Measurements from ENCODE around the gene UPK1A. TPM values are rescaled to one million over a fixed set of nuclear protein-coding genes. Genes with fewer than 3 reads are reported as not detected.
A peak's percentile ranks its signal among the peaks of the same experiment; 100 is the strongest.

Gene UPK1A
- total RNA-seq, 1 experiment from 2014 or later, result not detected

- no peaks in the 10 kb centered on the region for H3K36me3 Mint-ChIP-seq (ENCODE audit: insufficient read depth, unreplicated experiment)
- H3K4me3 Mint-ChIP-seq (ENCODE audit: unreplicated experiment), result peak overlapping the region; percentile 79
- POLR2A ChIA-PET, result interaction anchor here (1.0 to 2.3 kb wide), 2 partner anchors 54 to 58 kb away, joined by 4 to 10 read pairs; partner anchors contain the start of gene COX6B1
- DNase-seq (ENCODE audit: unreplicated experiment), result peak; percentile 98
- no TSS peak for BruUV-seq (replicated peaks)
- H3K4me1 Mint-ChIP-seq (ENCODE audit: insufficient read depth, unreplicated experiment), result peaks cover 5% of the 10 kb centered on the region
- peak overlapping the region; percentile 37 for H3K27ac Mint-ChIP-seq (ENCODE audit: low read depth, unreplicated experiment)
- TF ChIP-seq CTCF (IDR thresholded peaks at IDR 0.05; ENCODE audit: unreplicated experiment), result no peak
- CTCF ChIA-PET, result interaction anchor here (0.5 to 2.2 kb wide), 5 partner anchors 8 to 234 kb away, joined by 3 to 7 read pairs (median 4); no protein-coding TSS in a partner anchor
- intact Hi-C loops (cut with micrococcal nuclease), result no loop called here
- no peaks in the 10 kb centered on the region for H3K9me3 Mint-ChIP-seq (ENCODE audit: unreplicated experiment)
- H3K27me3 Mint-ChIP-seq (ENCODE audit: insufficient read depth, unreplicated experiment), result no peaks in the 10 kb centered on the region
Observed at GRCh38 chr19:35702223-35703012, 36.1 kb downstream of the UPK1A start.

GRCh38 chr19:35703343-35703742 is 37.0 kb downstream of the UPK1A start:
- no TSS peak for BruUV-seq (replicated peaks)
- intact Hi-C loops (cut with micrococcal nuclease), result no loop called here
- H3K36me3 Mint-ChIP-seq (ENCODE audit: insufficient read depth, unreplicated experiment), result no peaks in the 10 kb centered on the region
- ChIA-PET CTCF (interaction anchor here (0.5 to 2.2 kb wide), 4 partner anchors 9 to 235 kb away, joined by 3 to 7 read pairs (median 4); no protein-coding TSS in a partner anchor), POLR2A (interaction anchor here (0.6 to 2.3 kb wide), 3 partner anchors 55 to 436 kb away, joined by 3 to 10 read pairs (median 4); partner anchors contain the start of gene COX6B1)
- no peaks in the 10 kb centered on the region for H3K9me3 Mint-ChIP-seq (ENCODE audit: unreplicated experiment)
- H3K4me1 Mint-ChIP-seq (ENCODE audit: insufficient read depth, unreplicated experiment), result peaks cover 5% of the 10 kb centered on the region
- no peak for DNase-seq (ENCODE audit: unreplicated experiment)
- TF ChIP-seq CTCF (IDR thresholded peaks at IDR 0.05; ENCODE audit: unreplicated experiment), result no peak
- H3K4me3 Mint-ChIP-seq (ENCODE audit: unreplicated experiment), result peak overlapping the region; percentile 79
- no peaks in the 10 kb centered on the region for H3K27me3 Mint-ChIP-seq (ENCODE audit: insufficient read depth, unreplicated experiment)
- H3K27ac Mint-ChIP-seq (ENCODE audit: low read depth, unreplicated experiment), result no peak overlapping the region

- no peak for DNase-seq (ENCODE audit: unreplicated experiment)
- Mint-ChIP-seq H3K9me3 (ENCODE audit: unreplicated experiment) (no peaks in the 10 kb centered on the region), H3K27ac (ENCODE audit: low read depth, unreplicated experiment) (no peak within 1 kb of the TSS), H3K4me1 (ENCODE audit: insufficient read depth, unreplicated experiment) (peaks cover 5% of the 10 kb centered on the region), H3K36me3 (ENCODE audit: insufficient read depth, unreplicated experiment) (no peaks in the 10 kb centered on the region), H3K4me3 (ENCODE audit: unreplicated experiment) (no peak within 1 kb of the TSS), H3K27me3 (ENCODE audit: insufficient read depth, unreplicated experiment) (no peaks in the 10 kb centered on the region)
- CTCF ChIA-PET, result interaction anchor here (0.6 to 2.2 kb wide), 2 partner anchors 10 to 284 kb away, joined by 4 to 7 read pairs; no protein-coding TSS in a partner anchor
- no peak for TF ChIP-seq CTCF (IDR thresholded peaks at IDR 0.05; ENCODE audit: unreplicated experiment)
- intact Hi-C loops (cut with micrococcal nuclease), result no loop called here
- BruUV-seq (replicated peaks), result no TSS peak
- POLR2A ChIA-PET, result interaction anchor here (1.2 kb wide), 1 partner anchor 60 kb away, joined by 4 read pairs; no protein-coding TSS in a partner anchor
Observed at GRCh38 chr19:35704218-35704617, 37.9 kb downstream of the UPK1A start, which contains the start of gene ZBTB32. Gene ZBTB32, plus strand, starts transcription at chr19:35704558. Its CDS starts 10,069 bp downstream, at chr19:35714627.

GRCh38 chr19:35708391-35708790 is 42.1 kb downstream of the UPK1A start:
- POLR2A ChIA-PET, result no interaction called here
- no peak for DNase-seq (ENCODE audit: unreplicated experiment)
- no peaks in the 10 kb centered on the region for H3K27me3 Mint-ChIP-seq (ENCODE audit: insufficient read depth, unreplicated experiment)
- no peak overlapping the region for H3K4me3 Mint-ChIP-seq (ENCODE audit: unreplicated experiment)
- H3K4me1 Mint-ChIP-seq (ENCODE audit: insufficient read depth, unreplicated experiment), result peaks cover 4% of the 10 kb centered on the region
- BruUV-seq (replicated peaks), result no TSS peak
- intact Hi-C loops (cut with micrococcal nuclease), result no loop called here
- no peaks in the 10 kb centered on the region for H3K36me3 Mint-ChIP-seq (ENCODE audit: insufficient read depth, unreplicated experiment)
- H3K27ac Mint-ChIP-seq (ENCODE audit: low read depth, unreplicated experiment), result no peak overlapping the region
- CTCF ChIA-PET, result interaction anchor here (0.7 to 1.7 kb wide), 5 partner anchors 12 to 224 kb away, joined by 3 to 5 read pairs (median 3); no protein-coding TSS in a partner anchor
- TF ChIP-seq CTCF (IDR thresholded peaks at IDR 0.05; ENCODE audit: unreplicated experiment), result no peak
- no peaks in the 10 kb centered on the region for H3K9me3 Mint-ChIP-seq (ENCODE audit: unreplicated experiment)
